ENCODE measurements around the gene BIRC5.

- no peak for TF ChIP-seq POLR2A (IDR thresholded peaks at IDR 0.05)
- TF ChIP-seq, protein P1, sequence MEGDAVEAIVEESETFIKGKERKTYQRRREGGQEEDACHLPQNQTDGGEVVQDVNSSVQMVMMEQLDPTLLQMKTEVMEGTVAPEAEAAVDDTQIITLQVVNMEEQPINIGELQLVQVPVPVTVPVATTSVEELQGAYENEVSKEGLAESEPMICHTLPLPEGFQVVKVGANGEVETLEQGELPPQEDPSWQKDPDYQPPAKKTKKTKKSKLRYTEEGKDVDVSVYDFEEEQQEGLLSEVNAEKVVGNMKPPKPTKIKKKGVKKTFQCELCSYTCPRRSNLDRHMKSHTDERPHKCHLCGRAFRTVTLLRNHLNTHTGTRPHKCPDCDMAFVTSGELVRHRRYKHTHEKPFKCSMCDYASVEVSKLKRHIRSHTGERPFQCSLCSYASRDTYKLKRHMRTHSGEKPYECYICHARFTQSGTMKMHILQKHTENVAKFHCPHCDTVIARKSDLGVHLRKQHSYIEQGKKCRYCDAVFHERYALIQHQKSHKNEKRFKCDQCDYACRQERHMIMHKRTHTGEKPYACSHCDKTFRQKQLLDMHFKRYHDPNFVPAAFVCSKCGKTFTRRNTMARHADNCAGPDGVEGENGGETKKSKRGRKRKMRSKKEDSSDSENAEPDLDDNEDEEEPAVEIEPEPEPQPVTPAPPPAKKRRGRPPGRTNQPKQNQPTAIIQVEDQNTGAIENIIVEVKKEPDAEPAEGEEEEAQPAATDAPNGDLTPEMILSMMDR (IDR thresholded peaks at IDR 0.05) = no peak
Observed at GRCh38 chr17:78210111-78210510, 3.9 kb upstream of the BIRC5 start.
